MM.1S (cell line): ENCODE results near the gene LIN37.
A peak's percentile ranks its signal among the peaks of the same experiment; 100 is the strongest.

Experiments
- DNase-seq: peaks from one replicate; pipeline ENCODE4 v3.0.0-alpha.2; 2015
- H2AFZ ChIP-seq: fragments of 300-600 bp; sonication (generic); 2 replicates; pipeline ENCODE4 v1.6.0; 2016; ENCODE audit warnings: antibody characterized with exemption, low read length
- H3F3A ChIP-seq: fragments of 300-600 bp; sonication (generic); 2 replicates; pipeline ENCODE4 v1.6.1; 2016; ENCODE audit warnings: mild to moderate bottlenecking, antibody characterized with exemption, low read length, moderate library complexity, mixed read lengths; ENCODE audit not compliant: insufficient read depth
- H3K27ac ChIP-seq: fragments of 300-600 bp; sonication (generic); 2 replicates; pipeline ENCODE4 v1.5.1; 2016; ENCODE audit warnings: mild to moderate bottlenecking, low read length
- H3K27me3 ChIP-seq: fragments of 300-600 bp; sonication (generic); replicated peaks from 2 replicates; pipeline ENCODE4 v1.6.0; 2016; ENCODE audit warnings: low read length; ENCODE audit not compliant: insufficient read depth
- H3K36me3 ChIP-seq: fragments of 300-600 bp; sonication (generic); replicated peaks from 2 replicates; pipeline ENCODE4 v1.6.1; 2016; ENCODE audit warnings: mild to moderate bottlenecking, low read length, mixed read lengths; ENCODE audit not compliant: insufficient read depth
- H3K4me1 ChIP-seq: fragments of 300-600 bp; sonication (generic); 2 replicates; pipeline ENCODE4 v1.6.1; 2016; ENCODE audit warnings: low read length, mixed read lengths
- H3K4me2 ChIP-seq: fragments of 300-600 bp; sonication (generic); 2 replicates; pipeline ENCODE4 v1.6.0; 2016; ENCODE audit warnings: low read depth, low read length
- H3K4me3 ChIP-seq: fragments of 300-600 bp; sonication (generic); 2 replicates; pipeline ENCODE4 v1.5.1; 2016; ENCODE audit warnings: low read length, mixed read lengths
- H3K79me2 ChIP-seq: fragments of 300-600 bp; sonication (generic); 2 replicates; pipeline ENCODE4 v1.6.1; 2016; ENCODE audit warnings: mixed run types, low read length, mixed read lengths
- H3K9ac ChIP-seq: fragments of 300-600 bp; sonication (generic); 2 replicates; pipeline ENCODE4 v1.6.1; 2016; ENCODE audit warnings: low read length, mixed read lengths
- H3K9me2 ChIP-seq: fragments of 300-600 bp; sonication (generic); replicated peaks from 2 replicates; pipeline ENCODE4 v1.6.1; 2016; ENCODE audit warnings: mild to moderate bottlenecking, low read length, mixed read lengths; ENCODE audit not compliant: insufficient read depth
- H3K9me3 ChIP-seq: fragments of 300-600 bp; sonication (generic); replicated peaks from 2 replicates; pipeline ENCODE4 v1.6.1; 2016; ENCODE audit warnings: mild to moderate bottlenecking, low read length, mixed read lengths; ENCODE audit not compliant: insufficient read depth
- H4K20me1 ChIP-seq: fragments of 300-600 bp; sonication (generic); 2 replicates; pipeline ENCODE4 v1.6.1; 2016; ENCODE audit warnings: mild to moderate bottlenecking, low read length, moderate library complexity, mixed read lengths; ENCODE audit not compliant: insufficient read depth
- EZH2 ChIP-seq: fragments of 300-600 bp; sonication (generic); optimal IDR thresholded peaks from 2 replicates; pipeline ENCODE3; 2017; ENCODE audit warnings: low read depth, mild to moderate bottlenecking, antibody characterized with exemption, low read length, mixed read lengths
- EZH2phosphoT487 ChIP-seq: fragments of 300-600 bp; sonication (generic); IDR thresholded peaks from 2 replicates; pipeline ENCODE4 v1.6.1; 2018; ENCODE audit warnings: antibody characterized with exemption, low read length
- TF ChIP-seq, protein P1 (sequence below): fragments of 300-600 bp; sonication (generic); IDR thresholded peaks from 2 replicates; pipeline ENCODE4 v1.5.1; 2016; ENCODE audit warnings: antibody characterized with exemption, low read length, mixed read lengths

The LIN37 gene

DNA sequence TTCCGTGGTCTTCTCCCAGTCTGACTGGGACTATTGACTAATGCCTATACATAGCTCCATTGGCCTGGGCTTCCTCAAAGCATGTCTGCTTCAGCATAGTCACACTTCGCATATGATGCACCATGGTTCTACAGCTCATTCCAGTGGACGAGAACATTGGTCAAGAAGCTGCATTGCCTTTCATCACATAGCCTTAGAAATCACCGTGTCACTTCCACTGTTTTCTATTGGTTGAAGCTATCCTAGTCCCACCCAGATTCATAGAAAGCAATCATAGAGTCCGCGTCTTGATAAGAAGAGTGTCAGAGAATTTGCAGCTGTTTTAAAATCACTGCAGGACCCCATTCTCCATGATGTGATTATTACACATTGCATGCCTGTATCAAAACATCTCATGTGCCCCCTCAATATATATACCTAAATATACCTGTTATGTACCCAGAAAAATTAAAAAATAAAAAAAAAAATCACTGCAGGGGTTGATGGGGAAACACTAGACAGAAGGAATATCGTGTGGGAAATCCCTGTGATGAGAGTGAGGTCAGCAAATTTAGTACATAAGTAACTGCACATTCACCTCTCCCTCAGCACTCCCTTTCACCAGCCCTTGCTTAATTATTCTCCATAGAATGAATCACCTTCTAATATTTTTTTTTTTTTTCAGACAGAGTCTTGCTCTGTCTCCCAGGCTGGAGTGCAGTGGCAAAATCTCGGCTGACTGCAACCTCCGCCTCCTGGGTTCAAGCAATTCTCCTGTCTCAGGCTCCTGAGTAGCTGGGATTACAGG is 24.8 kb downstream of the LIN37 start:
- no peaks in the 10 kb centered on the region for H4K20me1 ChIP-seq
- H3K9me2 ChIP-seq = no peaks in the 10 kb centered on the region
- no peak for DNase-seq

DNA sequence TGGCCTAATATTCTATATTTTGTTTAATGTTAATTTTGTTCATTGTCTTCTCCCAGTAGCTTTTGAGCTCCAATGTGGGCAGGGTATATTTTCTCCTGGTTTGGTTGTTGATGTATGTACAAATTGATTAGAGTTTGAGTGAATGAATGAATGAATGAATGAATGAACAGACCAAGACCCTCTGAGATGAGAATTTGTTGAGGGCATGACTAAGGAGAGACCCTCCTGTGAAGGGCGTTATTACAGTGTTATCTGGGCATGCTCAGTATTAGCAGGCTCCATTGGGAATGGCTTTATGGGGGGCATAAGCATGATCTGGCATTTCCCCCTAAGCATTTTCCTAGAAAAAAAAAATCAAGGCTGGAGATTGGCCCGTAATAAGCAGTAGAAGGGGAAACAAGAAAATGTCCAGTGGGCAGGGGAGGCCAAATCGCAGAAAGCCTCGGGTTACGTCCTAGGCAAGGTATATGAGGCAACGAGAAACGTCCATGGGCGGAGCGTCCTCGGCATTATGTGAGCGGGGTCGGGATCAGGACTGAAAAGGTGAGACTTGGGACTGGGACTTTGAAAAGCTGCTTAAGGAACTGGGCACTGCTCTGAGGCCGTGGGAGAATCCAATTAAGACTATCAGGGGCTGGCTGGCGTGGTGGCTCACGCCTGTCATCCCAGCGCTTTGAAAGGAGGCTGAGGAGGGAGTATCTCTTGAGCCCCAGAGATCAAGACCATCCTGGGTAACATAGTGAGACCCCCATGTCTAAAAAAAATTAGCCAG is 26.1 kb downstream of the LIN37 start:
- H4K20me1 ChIP-seq = no peaks in the 10 kb centered on the region
- H3K9me2 ChIP-seq = no peaks in the 10 kb centered on the region
- no peak for TF ChIP-seq EZH2
- no peaks in the 10 kb centered on the region for H3K9me3 ChIP-seq
- H3F3A ChIP-seq = no peaks in the 10 kb centered on the region
- H3K27ac ChIP-seq = no peak overlapping the region
- peak overlapping the region; percentile 63; the same call in 1 of the 2 replicates for H3K4me2 ChIP-seq
- peaks cover 13% of the 10 kb centered on the region for H3K79me2 ChIP-seq
- H3K4me1 ChIP-seq = peaks cover 12% of the 10 kb centered on the region
- no peaks in the 10 kb centered on the region for H3K36me3 ChIP-seq
- no peaks in the 10 kb centered on the region for H3K27me3 ChIP-seq
- DNase-seq = no peak
- H3K4me3 ChIP-seq = peak overlapping the region; percentile 56
- H2AFZ ChIP-seq = peak overlapping the region; percentile 49
- no peak overlapping the region for H3K9ac ChIP-seq

More for the DNA sequence above, 24.8 kb downstream of the LIN37 start:
- no peak overlapping the region for H3K4me3 ChIP-seq
- TF ChIP-seq EZH2 (no peak), EZH2phosphoT487 (no peak)
- TF ChIP-seq, protein P1, sequence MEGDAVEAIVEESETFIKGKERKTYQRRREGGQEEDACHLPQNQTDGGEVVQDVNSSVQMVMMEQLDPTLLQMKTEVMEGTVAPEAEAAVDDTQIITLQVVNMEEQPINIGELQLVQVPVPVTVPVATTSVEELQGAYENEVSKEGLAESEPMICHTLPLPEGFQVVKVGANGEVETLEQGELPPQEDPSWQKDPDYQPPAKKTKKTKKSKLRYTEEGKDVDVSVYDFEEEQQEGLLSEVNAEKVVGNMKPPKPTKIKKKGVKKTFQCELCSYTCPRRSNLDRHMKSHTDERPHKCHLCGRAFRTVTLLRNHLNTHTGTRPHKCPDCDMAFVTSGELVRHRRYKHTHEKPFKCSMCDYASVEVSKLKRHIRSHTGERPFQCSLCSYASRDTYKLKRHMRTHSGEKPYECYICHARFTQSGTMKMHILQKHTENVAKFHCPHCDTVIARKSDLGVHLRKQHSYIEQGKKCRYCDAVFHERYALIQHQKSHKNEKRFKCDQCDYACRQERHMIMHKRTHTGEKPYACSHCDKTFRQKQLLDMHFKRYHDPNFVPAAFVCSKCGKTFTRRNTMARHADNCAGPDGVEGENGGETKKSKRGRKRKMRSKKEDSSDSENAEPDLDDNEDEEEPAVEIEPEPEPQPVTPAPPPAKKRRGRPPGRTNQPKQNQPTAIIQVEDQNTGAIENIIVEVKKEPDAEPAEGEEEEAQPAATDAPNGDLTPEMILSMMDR = no peak
- no peak overlapping the region for H3K9ac ChIP-seq
- no peak overlapping the region for H2AFZ ChIP-seq
- no peaks in the 10 kb centered on the region for H3K9me3 ChIP-seq
- no peak overlapping the region for H3K27ac ChIP-seq
- no peak overlapping the region for H3K4me2 ChIP-seq
- peaks cover 12% of the 10 kb centered on the region for H3K4me1 ChIP-seq
- no peaks in the 10 kb centered on the region for H3K27me3 ChIP-seq
- H3F3A ChIP-seq = no peaks in the 10 kb centered on the region
- H3K36me3 ChIP-seq = no peaks in the 10 kb centered on the region
- peaks cover 13% of the 10 kb centered on the region for H3K79me2 ChIP-seq

DNA sequence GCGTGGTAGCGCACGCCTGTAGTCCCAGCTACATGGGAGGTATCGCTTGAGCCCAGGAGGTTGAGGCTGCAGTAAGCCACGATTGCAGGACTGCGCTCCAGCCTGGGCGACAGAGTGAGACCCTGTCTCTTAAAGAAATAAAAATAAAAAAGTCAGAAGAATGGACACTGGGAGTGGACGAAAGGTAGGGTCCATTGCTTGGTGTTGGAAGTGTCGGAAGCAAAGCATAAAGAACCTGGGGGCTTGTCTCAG is 26.6 kb downstream of the LIN37 start:
- no peaks in the 10 kb centered on the region for H3F3A ChIP-seq
- no peak for DNase-seq
- no peaks in the 10 kb centered on the region for H3K9me2 ChIP-seq
- peaks cover 13% of the 10 kb centered on the region for H3K79me2 ChIP-seq
- H3K27ac ChIP-seq = no peak overlapping the region
- no peak overlapping the region for H3K9ac ChIP-seq
- peaks cover 12% of the 10 kb centered on the region for H3K4me1 ChIP-seq
- H3K27me3 ChIP-seq = no peaks in the 10 kb centered on the region
- H3K4me2 ChIP-seq = peak overlapping the region; percentile 63; the same call in 1 of the 2 replicates
- H3K4me3 ChIP-seq = peak overlapping the region; percentile 56
- TF ChIP-seq, protein P1 = no peak
- no peak for TF ChIP-seq EZH2phosphoT487
- TF ChIP-seq EZH2 = no peak
- H3K9me3 ChIP-seq = no peaks in the 10 kb centered on the region
- H2AFZ ChIP-seq = peak overlapping the region; percentile 49
- H4K20me1 ChIP-seq = no peaks in the 10 kb centered on the region
- H3K36me3 ChIP-seq = no peaks in the 10 kb centered on the region
